HG02970 (cell line): ENCODE measurements around the gene MYBPC2.

ENCODE experiments used
- ATAC-seq: cut with Tn5 transposase; IDR thresholded peaks from one replicate; pipeline ENCODE4 v1.9.1; 2021; ENCODE audit warnings: mild to moderate bottlenecking, moderate library complexity, moderate number of reproducible peaks; ENCODE audit not compliant: unreplicated experiment, low FRiP score

MYBPC2 gene

GRCh38 chr19:50406829-50407228, 25.9 kb upstream of the MYBPC2 start:
- ATAC-seq: no peak

DNA sequence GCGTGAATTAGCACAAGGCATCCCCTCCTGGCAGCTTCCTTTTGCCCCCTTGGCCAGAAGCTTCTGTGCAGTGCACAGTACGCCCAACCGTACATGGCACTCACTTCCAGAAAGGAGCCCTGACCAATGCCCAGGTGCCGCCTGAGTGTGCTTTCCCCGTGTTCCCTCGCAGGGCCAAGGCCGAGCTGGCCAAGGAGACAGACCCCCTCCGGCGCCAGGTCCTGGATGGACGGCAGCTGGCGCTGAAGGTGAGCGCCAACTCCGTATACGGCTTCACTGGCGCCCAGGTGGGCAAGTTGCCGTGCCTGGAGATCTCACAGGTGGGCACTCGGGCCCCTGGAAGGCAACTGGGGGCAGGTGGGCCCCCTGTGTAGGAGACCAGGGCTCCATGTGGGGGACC, 23.3 kb upstream of the MYBPC2 start:
- ATAC-seq: no peak

DNA sequence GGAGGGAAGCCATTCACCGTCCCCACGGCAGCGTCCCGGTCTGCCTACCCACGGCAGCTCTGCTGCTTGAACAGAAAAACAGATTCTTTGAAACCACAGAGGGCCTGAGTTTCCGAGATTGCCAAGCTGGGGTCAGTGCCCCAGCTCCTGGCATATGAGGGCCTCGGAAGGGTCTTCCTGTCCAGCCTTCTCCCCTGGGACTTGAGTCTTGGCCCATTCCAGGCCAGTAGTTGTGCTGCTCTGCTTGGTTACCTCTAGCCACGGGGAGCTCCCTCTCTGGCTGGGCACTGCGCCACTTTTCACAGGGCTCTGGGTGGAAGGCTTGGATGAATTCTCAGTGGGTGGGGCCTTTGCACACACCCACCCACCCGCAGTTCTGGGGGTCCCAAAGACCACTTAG, 22.6 kb upstream of the MYBPC2 start:
- ATAC-seq: no peak

DNA sequence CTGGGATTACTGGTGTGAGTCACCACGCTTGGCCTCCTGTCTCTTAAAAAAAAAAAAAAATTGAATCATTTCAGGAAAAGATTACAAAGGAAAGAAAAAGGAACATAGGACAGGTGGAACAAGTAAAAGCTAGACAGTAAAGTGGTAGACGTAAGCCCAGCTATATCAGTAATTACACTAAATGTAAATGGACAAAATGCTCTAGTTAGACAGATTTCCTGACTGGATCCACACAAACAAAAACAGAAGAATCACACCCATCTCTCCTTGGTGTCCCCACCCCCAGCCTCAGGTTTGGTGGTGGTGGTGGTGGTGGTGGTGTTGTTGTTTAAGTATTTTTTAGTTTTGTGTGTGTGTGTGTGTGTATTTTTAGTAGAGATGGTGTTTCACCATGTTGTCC, 20.3 kb upstream of the MYBPC2 start:
- no peak for ATAC-seq

GRCh38 chr19:50413096-50413495, 19.6 kb upstream of the MYBPC2 start:
- ATAC-seq: no peak

GRCh38 chr19:50413531-50413930, 19.2 kb upstream of the MYBPC2 start:
- no peak for ATAC-seq

GRCh38 chr19:50414864-50415660, 17.6 kb upstream of the MYBPC2 start:
- ATAC-seq: peak; percentile 9

DNA sequence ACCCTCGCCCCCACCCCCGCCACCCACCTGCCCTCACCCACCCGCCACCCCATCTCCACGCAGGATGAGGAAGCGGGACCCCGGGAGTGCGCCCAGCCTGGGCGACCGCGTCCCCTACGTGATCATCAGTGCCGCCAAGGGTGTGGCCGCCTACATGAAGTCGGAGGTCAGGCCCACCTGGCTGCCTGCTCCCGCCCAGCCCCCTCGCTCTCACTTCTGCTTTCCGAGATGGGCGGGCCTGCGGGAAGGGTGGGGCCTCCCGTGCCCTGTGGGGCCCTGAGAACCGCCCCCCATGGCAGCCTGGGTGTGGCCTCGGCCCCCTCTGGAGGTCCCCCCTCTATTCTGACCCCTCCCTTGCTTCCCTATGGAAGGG, 17.0 kb upstream of the MYBPC2 start:
- peak; percentile 42 for ATAC-seq

DNA sequence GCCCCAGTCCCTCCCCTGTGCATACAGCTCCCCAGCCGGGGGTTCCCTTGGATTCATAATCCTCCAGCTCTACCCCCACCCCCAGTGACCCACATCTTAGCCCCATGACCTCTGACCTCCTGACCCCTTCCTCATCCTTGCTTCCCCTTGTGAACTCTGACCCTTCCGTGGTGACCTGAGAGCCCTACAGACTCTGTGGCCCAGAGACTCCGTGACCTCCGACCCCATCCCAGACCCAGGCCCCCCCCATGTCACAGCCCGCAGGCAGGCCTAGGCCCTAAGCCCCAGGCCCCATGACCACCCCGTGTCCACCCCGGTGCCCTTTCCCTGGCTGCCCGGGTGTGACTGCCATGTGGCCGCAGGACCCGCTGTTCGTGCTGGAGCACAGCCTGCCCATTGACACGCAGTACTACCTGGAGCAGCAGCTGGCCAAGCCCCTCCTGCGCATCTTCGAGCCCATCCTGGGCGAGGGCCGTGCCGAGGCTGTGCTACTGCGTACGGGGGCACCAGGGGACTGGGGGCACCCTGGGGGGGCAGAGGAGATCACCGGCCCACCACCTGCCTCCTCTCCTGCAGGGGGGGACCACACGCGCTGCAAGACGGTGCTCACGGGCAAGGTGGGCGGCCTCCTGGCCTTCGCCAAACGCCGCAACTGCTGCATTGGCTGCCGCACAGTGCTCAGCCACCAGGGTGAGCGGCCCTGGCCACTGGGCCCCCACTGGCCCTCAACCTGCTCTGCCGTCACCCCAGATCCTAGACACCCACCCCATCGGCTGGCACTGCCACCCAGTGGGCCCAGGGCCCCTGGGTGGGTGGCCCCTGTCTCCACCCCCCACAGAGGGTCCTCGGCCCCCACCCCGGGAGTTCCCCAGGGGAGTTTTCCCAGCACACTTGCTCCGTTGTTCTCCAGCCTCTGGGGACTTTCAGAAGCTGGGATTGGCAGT, 16.4 kb upstream of the MYBPC2 start:
- no peak for ATAC-seq

DNA sequence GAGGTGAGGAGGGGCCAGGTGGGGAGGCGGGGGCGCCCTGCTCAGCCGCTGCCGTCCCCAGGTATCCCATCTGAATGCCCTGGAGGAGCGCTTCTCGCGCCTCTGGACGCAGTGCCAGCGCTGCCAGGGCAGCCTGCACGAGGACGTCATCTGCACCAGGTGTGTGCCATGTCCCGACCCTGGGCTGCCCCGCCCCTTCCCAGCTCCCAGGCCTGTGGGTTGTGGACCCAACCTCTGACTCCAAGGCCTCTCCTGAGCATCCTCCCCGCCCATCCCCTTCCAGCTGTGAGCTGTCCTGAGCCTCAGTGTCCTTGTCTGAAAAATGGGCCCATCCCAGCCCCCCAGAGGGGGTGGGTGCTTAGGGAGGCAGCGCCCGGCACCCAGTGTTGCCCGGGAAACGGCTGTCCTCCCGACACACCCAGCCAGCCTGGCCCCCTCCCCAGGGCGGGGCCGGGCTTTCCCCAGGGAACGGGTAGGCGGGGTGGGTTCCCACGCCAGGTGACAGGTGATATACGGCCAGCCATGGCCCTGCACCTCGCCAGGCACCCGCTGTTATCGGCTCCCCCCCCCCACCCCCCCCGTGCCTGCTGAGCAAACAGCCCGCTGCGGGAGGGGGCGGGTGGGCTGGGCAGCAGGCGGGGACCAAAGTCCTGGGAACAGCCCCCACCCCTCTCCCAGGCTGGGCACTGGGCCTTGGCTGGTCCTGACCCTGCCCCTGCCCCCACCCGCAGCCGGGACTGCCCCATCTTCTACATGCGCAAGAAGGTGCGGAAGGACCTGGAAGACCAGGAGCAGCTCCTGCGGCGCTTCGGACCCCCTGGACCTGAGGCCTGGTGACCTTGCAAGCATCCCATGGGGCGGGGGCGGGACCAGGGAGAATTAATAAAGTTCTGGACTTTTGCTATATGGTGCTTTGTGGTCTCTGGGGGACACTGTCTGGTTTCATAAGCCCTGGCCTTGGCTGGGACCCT, 15.3 kb upstream of the MYBPC2 start:
- no peak for ATAC-seq

GRCh38 chr19:50418176-50419021, 14.3 kb upstream of the MYBPC2 start, which contains the start of gene SPIB:
Gene SPIB, plus strand, starts transcription at chr19:50418938. Its CDS starts 25 bp downstream, at chr19:50418963.
- no peak for ATAC-seq

DNA sequence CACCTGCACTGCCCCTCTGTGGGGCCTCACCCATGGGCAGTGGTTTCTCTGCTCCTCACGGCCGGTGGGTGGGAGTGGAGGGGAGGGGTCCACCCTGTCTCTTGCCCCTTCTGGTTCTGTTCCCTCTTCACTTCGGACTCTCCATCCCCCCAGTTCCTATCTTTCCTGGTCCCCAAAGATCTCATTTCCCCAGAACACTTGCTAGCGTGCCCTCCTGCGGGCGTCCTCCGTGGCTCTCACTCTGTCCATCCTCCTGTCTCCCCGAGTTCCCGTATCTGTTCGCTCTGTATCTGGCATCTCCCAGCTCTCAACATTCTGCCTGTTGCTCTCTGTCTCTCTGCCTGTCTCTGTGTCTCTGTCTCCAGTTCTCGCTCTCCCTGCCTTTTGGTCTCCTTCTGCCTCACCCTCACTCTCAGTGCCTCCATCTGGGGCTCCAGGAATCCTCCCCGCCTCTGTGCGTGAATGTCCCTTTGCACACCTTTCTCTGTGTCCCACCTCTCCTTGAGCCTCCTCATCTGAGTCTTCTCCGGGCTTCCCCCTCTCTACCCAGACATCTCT, 13.6 kb upstream of the MYBPC2 start:
- ATAC-seq: no peak

- no peak for ATAC-seq
These were observed 13.1 kb upstream of the MYBPC2 start for GRCh38 chr19:50419580-50420035.

GRCh38 chr19:50420127-50420526, 12.6 kb upstream of the MYBPC2 start:
- no peak for ATAC-seq

DNA sequence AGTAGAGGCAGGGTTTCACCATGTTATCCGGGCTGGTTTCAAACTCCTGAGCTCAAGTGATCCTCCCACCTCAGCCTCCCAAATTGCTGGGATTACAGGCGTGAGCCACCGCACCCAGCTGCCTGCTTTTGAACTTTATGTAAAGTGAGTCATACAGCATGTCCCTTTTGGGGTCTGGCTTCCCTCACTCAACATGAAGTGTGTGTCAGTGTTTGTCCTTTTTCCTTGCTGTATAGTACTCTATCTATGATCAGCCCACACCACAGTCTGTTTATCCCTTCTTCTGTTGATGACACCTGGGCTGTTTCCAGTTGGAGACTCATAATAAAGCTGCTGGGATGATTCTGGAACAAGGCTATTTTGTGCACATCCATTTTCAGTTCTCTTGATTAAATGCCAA, 11.9 kb upstream of the MYBPC2 start:
- ATAC-seq: no peak

- ATAC-seq: no peak
These were observed 10.1 kb upstream of the MYBPC2 start for GRCh38 chr19:50422397-50423278.

- no peak for ATAC-seq
These were observed 9.2 kb upstream of the MYBPC2 start for GRCh38 chr19:50423279-50424113.
